HepG2 (cell line): ENCODE data around the gene TCFL5. TPM values are rescaled to one million over a fixed set of nuclear protein-coding genes. Genes with fewer than 3 reads are reported as not detected.

Experiments
- ARID4A ChIP-seq: sonication (generic); formaldehyde crosslinking; IDR thresholded peaks from 2 replicates; pipeline ENCODE4 v1.5.0; 2020; ENCODE audit warnings: mild to moderate bottlenecking, missing genetic modification reagents, borderline replicate concordance
- ARNT2 ChIP-seq: sonication (generic); formaldehyde crosslinking; IDR thresholded peaks from 2 replicates; pipeline ENCODE4 v1.8.0; 2022; ENCODE audit warnings: mild to moderate bottlenecking, low read depth, missing genetic modification reagents, moderate library complexity
- CTCF ChIP-seq: sonication (generic); formaldehyde crosslinking; IDR thresholded peaks from 2 replicates; pipeline ENCODE4 v1.5.0; 2020; ENCODE audit warnings: mild to moderate bottlenecking, missing genetic modification reagents, moderate library complexity
- KAT8 ChIP-seq: IDR thresholded peaks from 2 replicates; pipeline ENCODE4 v1.6.1; 2016; ENCODE audit warnings: missing genetic modification reagents, missing compliant biosample characterization
- REST ChIP-seq, 2 experiments: IDR thresholded peaks; 2 replicates each; pipeline ENCODE4 v1.6.1; 2011 to 2012; ENCODE audit warnings: low read length in 2 of 2, borderline replicate concordance in 1 of 2, low read depth in 1 of 2, mild to moderate bottlenecking in 1 of 2, moderate library complexity in 1 of 2
- THAP11 ChIP-seq: IDR thresholded peaks from 2 replicates; pipeline ENCODE4 v1.6.1; 2016; ENCODE audit warnings: missing biosample characterization, missing genetic modification reagents
- YEATS2 ChIP-seq: sonication (generic); formaldehyde crosslinking; IDR thresholded peaks from 2 replicates; pipeline ENCODE4 v1.4.0; 2020; ENCODE audit warnings: missing genetic modification reagents, borderline replicate concordance
- ZFY ChIP-seq: sonication (generic); formaldehyde crosslinking; IDR thresholded peaks from 2 replicates; pipeline ENCODE4 v1.4.0; 2020; ENCODE audit warnings: missing genetic modification reagents
- ZNF101 ChIP-seq: sonication (generic); formaldehyde crosslinking; IDR thresholded peaks from 2 replicates; pipeline ENCODE4 v1.4.0; 2020; ENCODE audit warnings: mild to moderate bottlenecking, low read depth, missing genetic modification reagents, borderline replicate concordance
- ZNF350 ChIP-seq: sonication (generic); formaldehyde crosslinking; IDR thresholded peaks from 2 replicates; pipeline ENCODE4 v1.4.0; 2020; ENCODE audit warnings: mild to moderate bottlenecking, low read depth, missing genetic modification reagents, borderline replicate concordance
- ZNF878 ChIP-seq: sonication (generic); formaldehyde crosslinking; IDR thresholded peaks from 2 replicates; pipeline ENCODE4 v1.8.1; 2023; ENCODE audit warnings: mild to moderate bottlenecking, missing genetic modification reagents, moderate library complexity
- ZNF879 ChIP-seq: sonication (generic); formaldehyde crosslinking; IDR thresholded peaks from 2 replicates; pipeline ENCODE4 v1.8.1; 2023; ENCODE audit warnings: missing genetic modification reagents
- polyA plus RNA-seq, 8 experiments: library from polyadenylated mRNA; depleted of rRNA in 3 of 8; stranded (reverse) in 7 of 8; unstranded in 1 of 8; fragments of >200 nt; fragmentation: Illumina TruSeq in 4 of 8; extraction: Trizol in 4 of 8; gene quantifications; 2 replicates each; pipeline versions ENCODE4 v1.2.1 to v1.2.3, GENCODE V29; 2011 to 2016; ENCODE audit warnings: low read depth in 4 of 8, missing spikeins in 1 of 8, mixed read lengths in 1 of 8; ENCODE audit not compliant: insufficient read depth in 1 of 8
- total RNA-seq, 5 experiments: library from RNA; depleted of rRNA; stranded (reverse); fragments of >200 nt; fragmentation: Illumina TruSeq; extraction: Trizol; gene quantifications; 2 replicates each; pipeline ENCODE4 v1.2.3, GENCODE V29; 2016; ENCODE audit warnings: low read depth in 1 of 5
- TF ChIP-seq, protein P1 (sequence below): IDR thresholded peaks from 2 replicates; pipeline ENCODE4 v1.6.1; 2016; ENCODE audit warnings: missing genetic modification reagents, missing compliant biosample characterization
- TF ChIP-seq, protein P2 (sequence below): sonication (generic); formaldehyde crosslinking; IDR thresholded peaks from 2 replicates; pipeline ENCODE4 v1.4.0; 2020; ENCODE audit warnings: missing genetic modification reagents
- TF ChIP-seq, protein P3 (sequence below): sonication (generic); formaldehyde crosslinking; IDR thresholded peaks from 2 replicates; pipeline ENCODE4 v1.8.1; 2023; ENCODE audit warnings: mild to moderate bottlenecking, inconsistent platforms, moderate library complexity, missing genetic modification reagents, borderline replicate concordance

TCFL5 gene
- total and polyA plus RNA-seq, 2 of the 13 experiments (the other 11 are each of a cell fraction or from before 2014, with no cell fraction given): 14.8 to 20.0 TPM

GRCh38 chr20:62808211-62808865 lies 53.3 kb downstream of the TCFL5 start (continued):
- no peak for TF ChIP-seq REST (IDR thresholded peaks at IDR 0.05; ENCODE audit: borderline replicate concordance in 1 of 2, low read depth in 1 of 2, low read length in 2 of 2)
- TF ChIP-seq ZNF878 (CRISPR knock-in tag): no peak
- TF ChIP-seq, protein P1, sequence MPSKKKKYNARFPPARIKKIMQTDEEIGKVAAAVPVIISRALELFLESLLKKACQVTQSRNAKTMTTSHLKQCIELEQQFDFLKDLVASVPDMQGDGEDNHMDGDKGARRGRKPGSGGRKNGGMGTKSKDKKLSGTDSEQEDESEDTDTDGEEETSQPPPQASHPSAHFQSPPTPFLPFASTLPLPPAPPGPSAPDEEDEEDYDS: no peak
- TF ChIP-seq ZNF101: no peak
- TF ChIP-seq THAP11 (CRISPR knock-in tag): no peak
- TF ChIP-seq ARID4A: peak; percentile 43; the same call in 1 of the 2 replicates
- no peak for TF ChIP-seq YEATS2
- TF ChIP-seq ZNF879 (CRISPR knock-in tag): no peak
- 0 out of 2 replicates have a peak, but pooled peaks have one; percentile 22 for TF ChIP-seq ZNF350
- no peak for TF ChIP-seq KAT8 (CRISPR knock-in tag)
- peak; percentile 95 for TF ChIP-seq CTCF (CRISPR knock-in tag)
- TF ChIP-seq, protein P2, sequence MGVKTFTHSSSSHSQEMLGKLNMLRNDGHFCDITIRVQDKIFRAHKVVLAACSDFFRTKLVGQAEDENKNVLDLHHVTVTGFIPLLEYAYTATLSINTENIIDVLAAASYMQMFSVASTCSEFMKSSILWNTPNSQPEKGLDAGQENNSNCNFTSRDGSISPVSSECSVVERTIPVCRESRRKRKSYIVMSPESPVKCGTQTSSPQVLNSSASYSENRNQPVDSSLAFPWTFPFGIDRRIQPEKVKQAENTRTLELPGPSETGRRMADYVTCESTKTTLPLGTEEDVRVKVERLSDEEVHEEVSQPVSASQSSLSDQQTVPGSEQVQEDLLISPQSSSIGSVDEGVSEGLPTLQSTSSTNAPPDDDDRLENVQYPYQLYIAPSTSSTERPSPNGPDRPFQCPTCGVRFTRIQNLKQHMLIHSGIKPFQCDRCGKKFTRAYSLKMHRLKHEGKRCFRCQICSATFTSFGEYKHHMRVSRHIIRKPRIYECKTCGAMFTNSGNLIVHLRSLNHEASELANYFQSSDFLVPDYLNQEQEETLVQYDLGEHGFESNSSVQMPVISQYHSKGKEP (CRISPR knock-in tag): no peak
- TF ChIP-seq, protein P3, sequence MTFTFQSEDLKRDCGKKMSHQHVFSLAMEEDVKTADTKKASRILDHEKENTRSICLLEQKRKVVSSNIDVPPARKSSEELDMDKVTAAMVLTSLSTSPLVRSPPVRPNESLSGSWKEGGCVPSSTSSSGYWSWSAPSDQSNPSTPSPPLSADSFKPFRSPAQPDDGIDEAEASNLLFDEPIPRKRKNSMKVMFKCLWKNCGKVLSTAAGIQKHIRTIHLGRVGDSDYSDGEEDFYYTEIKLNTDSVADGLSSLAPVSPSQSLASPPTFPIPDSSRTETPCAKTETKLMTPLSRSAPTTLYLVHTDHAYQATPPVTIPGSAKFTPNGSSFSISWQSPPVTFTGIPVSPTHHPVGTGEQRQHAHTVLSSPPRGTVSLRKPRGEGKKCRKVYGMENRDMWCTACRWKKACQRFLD: 0 out of 2 replicates have a peak, but pooled peaks have one; percentile 23
- TF ChIP-seq ARNT2 (CRISPR knock-in tag): 0 out of 2 replicates have a peak, but pooled peaks have one; percentile 33
- TF ChIP-seq ZFY (CRISPR knock-in tag): peak; percentile 48; the same call in 1 of the 2 replicates
